ENCODE results near the gene KRTAP6-3. TPM values are rescaled to one million over a fixed set of nuclear protein-coding genes. Genes with fewer than 3 reads are reported as not detected.

The KRTAP6-3 gene
- not detected in 2 replicates for total RNA-seq

DNA sequence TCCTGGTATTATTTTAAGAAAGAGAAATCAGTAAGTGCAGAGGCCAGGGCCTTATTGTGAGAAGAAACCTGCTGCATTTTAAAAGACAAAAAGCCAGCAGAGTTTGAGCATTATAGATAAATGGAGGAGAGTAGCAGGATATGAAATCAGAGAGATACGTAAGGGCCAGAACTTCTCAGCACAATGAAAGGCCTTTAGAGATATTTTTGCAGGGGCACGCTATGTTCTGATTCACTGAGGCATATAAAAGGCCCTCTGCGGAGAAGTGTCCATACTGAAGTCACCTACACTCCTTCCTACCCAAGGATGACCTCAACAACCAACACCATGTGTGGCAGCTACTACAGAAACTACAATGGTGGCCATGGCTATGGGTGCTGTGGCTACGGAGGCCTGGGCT lies at the start of gene KRTAP6-3:
TSS of gene KRTAP6-3 (plus strand) at position 301 of the 400 bp plus-strand sequence. CDS start at position 307, 6 bp downstream.

DNA sequence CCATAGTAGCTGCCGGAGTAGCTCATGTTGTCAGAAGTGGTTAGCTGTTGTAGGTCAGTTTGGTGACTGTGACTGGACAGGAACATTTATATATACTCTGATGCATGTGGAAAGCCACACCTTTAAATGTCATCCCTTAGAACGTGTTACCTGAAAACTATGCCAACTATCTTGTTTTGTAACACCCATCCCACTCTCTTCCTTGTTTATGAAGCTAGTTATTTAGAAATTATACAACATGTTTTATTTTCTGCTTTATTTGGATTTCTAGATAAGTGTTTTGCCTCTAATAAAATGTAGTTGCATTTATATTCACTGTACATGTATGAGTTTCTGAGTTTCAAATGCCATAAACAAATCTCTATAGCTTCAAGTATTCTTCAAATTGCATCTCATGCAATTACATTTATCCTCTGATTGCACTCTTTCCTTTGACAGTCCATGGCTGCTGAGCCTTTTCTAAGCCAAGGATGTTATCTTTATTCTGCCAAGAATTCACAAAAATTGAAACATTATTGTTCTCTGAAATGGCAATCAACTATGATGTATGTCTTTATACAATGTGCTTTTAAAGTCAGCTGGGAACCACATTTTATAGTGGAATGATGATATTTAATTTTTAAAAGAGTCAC lies 30.9 kb upstream of the KRTAP6-3 start, which contains the start of gene KRTAP19-7:
TSS of gene KRTAP19-7 (minus strand) at position 51 of the 632 bp plus-strand sequence. CDS start at position 26, 25 bp downstream.

GRCh38 chr21:30590297-30590696 lies 1.9 kb upstream of the KRTAP6-3 start, which contains the start of gene KRTAP22-2:
Gene KRTAP22-2 (minus strand): TSS chr21:30590397.

GRCh38 chr21:30598802-30599201 lies 6.6 kb downstream of the KRTAP6-3 start, which contains the start of gene KRTAP6-2:
Gene KRTAP6-2 (minus strand): TSS chr21:30598902. CDS start chr21:30598874, 28 bp downstream.

GRCh38 chr21:30600787-30601186 lies 8.5 kb downstream of the KRTAP6-3 start, which contains the start of gene KRTAP22-1:
Gene KRTAP22-1 (plus strand): TSS chr21:30601087.

GRCh38 chr21:30613836-30614235 lies 21.6 kb downstream of the KRTAP6-3 start, which contains the start of gene KRTAP6-1:
Gene KRTAP6-1 (minus strand): TSS chr21:30613930. CDS start chr21:30613904, 26 bp downstream.

DNA sequence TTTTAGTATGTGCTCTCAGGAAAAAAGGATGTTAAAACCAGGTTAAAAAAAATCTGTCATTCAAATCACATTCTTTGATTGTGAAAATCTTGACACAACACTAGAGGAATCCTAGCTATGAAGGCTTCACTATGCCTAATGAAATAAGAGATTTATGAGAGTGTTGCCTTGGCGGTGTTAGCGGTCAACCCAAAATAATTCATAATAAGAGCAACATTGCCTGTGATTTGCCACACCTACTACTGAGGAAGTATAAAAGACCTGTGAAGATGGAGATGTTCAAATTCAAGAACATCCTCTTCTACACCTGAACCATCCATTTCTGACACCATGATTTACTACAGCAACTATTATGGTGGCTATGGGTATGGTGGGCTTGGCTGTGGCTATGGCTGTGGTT lies 23.9 kb downstream of the KRTAP6-3 start, which contains the start of gene KRTAP20-1:
TSS of gene KRTAP20-1 (plus strand) at position 301 of the 400 bp plus-strand sequence. CDS start at position 331, 30 bp downstream.

DNA sequence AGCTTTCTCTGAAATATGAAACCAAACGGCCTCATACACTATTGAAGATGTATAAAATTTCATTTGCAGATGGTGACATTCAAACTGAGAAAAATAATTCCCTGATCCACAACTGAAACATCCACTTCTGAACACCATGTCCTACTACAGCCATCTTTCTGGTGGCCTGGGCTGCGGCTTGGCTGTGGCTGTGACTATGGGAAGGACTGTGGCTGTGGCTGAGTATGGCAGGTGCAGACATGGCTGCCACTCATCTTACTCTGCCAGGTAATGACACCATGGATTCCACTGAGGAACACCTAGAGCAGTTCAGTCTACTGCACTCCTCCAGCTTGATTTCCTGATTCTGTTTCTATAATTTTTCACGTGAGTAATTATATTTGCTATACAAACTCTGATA lies 28.3 kb downstream of the KRTAP6-3 start, which contains the start of gene KRTAP20-4:
TSS of gene KRTAP20-4 (plus strand) at position 106 of the 400 bp plus-strand sequence.

GRCh38 chr21:30634906-30635305 lies 42.7 kb downstream of the KRTAP6-3 start, which contains the start of gene KRTAP20-2:
Gene KRTAP20-2 (plus strand): TSS chr21:30635206. CDS start chr21:30635264, 58 bp downstream.

GRCh38 chr21:30642564-30642963 lies 50.3 kb downstream of the KRTAP6-3 start, which contains the start of gene KRTAP20-3:
Gene KRTAP20-3 (plus strand): TSS chr21:30642864.

Small RNA genes lying within 50 kb of the gene (small RNA-seq; reads per million reads assigned to genes)
- gene KRTAP20-1 (not detected), gene KRTAP20-3 (not detected), gene KRTAP20-4 (not detected), gene KRTAP22-1 (not detected), gene KRTAP22-2 (not detected)

Other genes with a start within 250 kb of the KRTAP6-3 start
- gene KRTAP23-1, start 243.8 kb upstream of the KRTAP6-3 start, total RNA-seq: not detected in 2 replicates
- not detected in 2 replicates for gene KRTAP13-2, start 220.2 kb upstream of the KRTAP6-3 start, total RNA-seq
- gene KRTAP13-1, start 196.4 kb upstream of the KRTAP6-3 start, total RNA-seq: not detected in 2 replicates
- gene KRTAP13-3, start 166.5 kb upstream of the KRTAP6-3 start, total RNA-seq: not detected in 2 replicates
- gene KRTAP13-4, start 162.2 kb upstream of the KRTAP6-3 start, total RNA-seq: not detected in 2 replicates
- gene KRTAP15-1, start 152.2 kb upstream of the KRTAP6-3 start, total RNA-seq: not detected in 2 replicates
- not detected in 2 replicates for gene KRTAP19-1, start 112.1 kb upstream of the KRTAP6-3 start, total RNA-seq
- gene KRTAP19-2, start 105.0 kb upstream of the KRTAP6-3 start, total RNA-seq: not detected in 2 replicates
- not detected in 2 replicates for gene KRTAP19-3, start 100.4 kb upstream of the KRTAP6-3 start, total RNA-seq
- gene KRTAP19-4, start 95.3 kb upstream of the KRTAP6-3 start, total RNA-seq: not detected in 2 replicates
- gene KRTAP19-5, start 90.3 kb upstream of the KRTAP6-3 start, total RNA-seq: not detected in 2 replicates
- gene KRTAP19-6, start 50.6 kb upstream of the KRTAP6-3 start, total RNA-seq: not detected in 2 replicates
- gene KRTAP19-7, start 31.1 kb upstream of the KRTAP6-3 start, total RNA-seq: not detected in 2 replicates
- not detected in 2 replicates for gene KRTAP22-2, start 2.0 kb upstream of the KRTAP6-3 start, total RNA-seq
- not detected in 2 replicates for gene KRTAP6-2, start 6.5 kb downstream of the KRTAP6-3 start, total RNA-seq
- gene KRTAP22-1, start 8.6 kb downstream of the KRTAP6-3 start, total RNA-seq: not detected in 2 replicates
- gene KRTAP6-1, start 21.5 kb downstream of the KRTAP6-3 start, total RNA-seq: not detected in 2 replicates
- not detected in 2 replicates for gene KRTAP20-1, start 24.0 kb downstream of the KRTAP6-3 start, total RNA-seq
- gene KRTAP20-4, start 28.2 kb downstream of the KRTAP6-3 start, total RNA-seq: not detected in 2 replicates
- gene KRTAP20-2, start 42.8 kb downstream of the KRTAP6-3 start, total RNA-seq: not detected in 2 replicates
- gene KRTAP20-3, start 50.4 kb downstream of the KRTAP6-3 start, total RNA-seq: not detected in 2 replicates
- not detected in 2 replicates for gene KRTAP21-3, start 126.3 kb downstream of the KRTAP6-3 start, total RNA-seq
- not detected in 2 replicates for gene KRTAP21-2, start 154.8 kb downstream of the KRTAP6-3 start, total RNA-seq
- not detected in 2 replicates for gene KRTAP21-1, start 163.0 kb downstream of the KRTAP6-3 start, total RNA-seq
- not detected in 2 replicates for gene KRTAP8-1, start 220.8 kb downstream of the KRTAP6-3 start, total RNA-seq
- gene KRTAP7-1, start 237.3 kb downstream of the KRTAP6-3 start, total RNA-seq: not detected in 2 replicates